GM23338 (cell line): Measurements from ENCODE around the gene EHD4. TPM values are rescaled to one million over a fixed set of nuclear protein-coding genes. Genes with fewer than 3 reads are reported as not detected.

Experiments used
- ATAC-seq: fragments of 200-7000 bp; cut with Tn5 transposase; 3 replicates; pipeline ENCODE4 v1.9.1; 2020
- DNase-seq: peaks from one replicate; pipeline ENCODE4 v3.0.0-alpha.2; 2015; ENCODE audit warnings: low spot score
- H2AFZ ChIP-seq: fragments of 200-600 bp; sonication (generic); 2 replicates; pipeline ENCODE4 v1.8.0; 2016; ENCODE audit warnings: antibody characterized with exemption, mild to moderate bottlenecking, moderate library complexity
- H3F3A ChIP-seq: fragments of 200-600 bp; sonication (generic); replicated peaks from 2 replicates; pipeline ENCODE4 v1.8.0; 2017; ENCODE audit warnings: antibody characterized with exemption, mixed run types, low read depth
- H3K27ac ChIP-seq: fragments of 200-600 bp; sonication (generic); 2 replicates; pipeline ENCODE4 v1.6.1; 2016; ENCODE audit warnings: low read depth
- H3K27me3 ChIP-seq: fragments of 200-600 bp; sonication (generic); 2 replicates; pipeline ENCODE4 v1.8.0; 2016; ENCODE audit warnings: mild to moderate bottlenecking, mixed run types, moderate library complexity; ENCODE audit not compliant: insufficient read depth
- H3K36me3 ChIP-seq: fragments of 200-600 bp; sonication (generic); 2 replicates; pipeline ENCODE4 v1.8.0; 2016; ENCODE audit warnings: mild to moderate bottlenecking; ENCODE audit not compliant: insufficient read depth
- H3K4me1 ChIP-seq: fragments of 200-600 bp; sonication (generic); 2 replicates; pipeline ENCODE4 v1.8.0; 2016; ENCODE audit warnings: mild to moderate bottlenecking, moderate library complexity; ENCODE audit not compliant: insufficient read depth
- H3K4me2 ChIP-seq: fragments of 200-600 bp; sonication (generic); 2 replicates; pipeline ENCODE4 v1.7.1; 2017; ENCODE audit warnings: mixed run types
- H3K4me3 ChIP-seq: fragments of 200-600 bp; sonication (generic); 2 replicates; pipeline ENCODE4 v1.6.1; 2016; ENCODE audit warnings: mixed run types
- H3K79me2 ChIP-seq: fragments of 200-600 bp; sonication (generic); replicated peaks from 2 replicates; pipeline ENCODE4 v1.8.0; 2017; ENCODE audit warnings: mild to moderate bottlenecking; ENCODE audit not compliant: insufficient read depth
- H3K9me2 ChIP-seq: fragments of 200-600 bp; sonication (generic); 2 replicates; pipeline ENCODE4 v1.8.0; 2017; ENCODE audit not compliant: insufficient read depth
- H4K20me1 ChIP-seq: fragments of 200-600 bp; sonication (generic); replicated peaks from 2 replicates; pipeline ENCODE4 v1.8.0; 2017; ENCODE audit warnings: mild to moderate bottlenecking; ENCODE audit not compliant: insufficient read depth
- H3K27ac Mint-ChIP-seq: 2 replicates; pipeline ENCODE4 v1.8.0; 2020; ENCODE audit warnings: inconsistent platforms, mild to moderate bottlenecking, moderate library complexity, mixed read lengths
- H3K27me3 Mint-ChIP-seq: 3 replicates; pipeline ENCODE4 v1.8.0; 2022; ENCODE audit warnings: low read depth, mild to moderate bottlenecking, moderate library complexity, mixed read lengths, inconsistent platforms; ENCODE audit not compliant: insufficient read depth, poor library complexity
- H3K36me3 Mint-ChIP-seq: 3 replicates; pipeline ENCODE4 v1.8.0; 2021; ENCODE audit warnings: low read depth, mild to moderate bottlenecking, inconsistent platforms, moderate library complexity, mixed read lengths
- H3K4me1 Mint-ChIP-seq: 3 replicates; pipeline ENCODE4 v1.8.0; 2020; ENCODE audit warnings: mild to moderate bottlenecking, inconsistent platforms, mixed read lengths
- H3K4me3 Mint-ChIP-seq: 3 replicates; pipeline ENCODE4 v1.8.0; 2021; ENCODE audit warnings: moderate library complexity, mild to moderate bottlenecking, inconsistent platforms, mixed read lengths
- H3K9me3 Mint-ChIP-seq: 3 replicates; pipeline ENCODE4 v1.8.0; 2020; ENCODE audit warnings: moderate library complexity, mild to moderate bottlenecking, inconsistent platforms, mixed read lengths
- CREB1 ChIP-seq: fragments of 250-450 bp; sonication (Bioruptor Pico); IDR thresholded peaks from 2 replicates; pipeline ENCODE4 v1.5.0; 2020; ENCODE audit warnings: low read depth, mild to moderate bottlenecking, moderate library complexity
- EZH2 ChIP-seq: fragments of 200-600 bp; sonication (generic); IDR thresholded peaks from one replicate; pipeline ENCODE4 v1.8.0; 2017; ENCODE audit warnings: antibody characterized with exemption, mild to moderate bottlenecking, low read depth; ENCODE audit not compliant: unreplicated experiment
- EZH2phosphoT487 ChIP-seq: fragments of 200-600 bp; sonication (generic); IDR thresholded peaks from one replicate; pipeline ENCODE4 v1.8.1; 2018; ENCODE audit warnings: antibody characterized with exemption; ENCODE audit not compliant: unreplicated experiment
- JUNB ChIP-seq: IDR thresholded peaks from one replicate; pipeline ENCODE4 v1.6.1; 2016; ENCODE audit warnings: antibody characterized with exemption; ENCODE audit not compliant: unreplicated experiment
- NANOG ChIP-seq: IDR thresholded peaks from 2 replicates; pipeline ENCODE4 v1.6.1; 2016; ENCODE audit warnings: antibody characterized with exemption, borderline replicate concordance
- POLR2AphosphoS5 ChIP-seq: IDR thresholded peaks from 2 replicates; pipeline ENCODE4 v1.6.1; 2016; ENCODE audit warnings: antibody characterized with exemption, low read depth
- STAT1 ChIP-seq: IDR thresholded peaks from one replicate; pipeline ENCODE4 v1.6.1; 2016; ENCODE audit warnings: antibody characterized with exemption; ENCODE audit not compliant: unreplicated experiment
- ZNF114 ChIP-seq: fragments of 250-450 bp; sonication (Bioruptor Pico); IDR thresholded peaks from 2 replicates; pipeline ENCODE4 v1.5.0; 2020; ENCODE audit warnings: mild to moderate bottlenecking, moderate library complexity
- ZNF331 ChIP-seq: fragments of 250-450 bp; sonication (Bioruptor Pico); IDR thresholded peaks from 2 replicates; pipeline ENCODE4 v1.5.0; 2020; ENCODE audit warnings: low read depth, mild to moderate bottlenecking, moderate library complexity
- ZNF462 ChIP-seq: fragments of 250-450 bp; sonication (Bioruptor Pico); IDR thresholded peaks from 2 replicates; pipeline ENCODE4 v1.5.0; 2020; ENCODE audit warnings: mild to moderate bottlenecking, moderate library complexity
- polyA plus RNA-seq: library from polyadenylated mRNA; unstranded; fragments of >200 nt; fragmentation: Nextera tagmentation; extraction: Ambion mirVana; gene quantifications from 2 replicates; pipeline ENCODE4 v1.2.1, GENCODE V29; 2016
- total RNA-seq: library from RNA; depleted of rRNA; stranded (reverse); fragments of >200 nt; shearing (Covaris generic); gene quantifications from 2 replicates; pipeline ENCODE4 v1.2.3, GENCODE V29; 2014
- TF ChIP-seq, protein P1 (sequence below): IDR thresholded peaks from one replicate; pipeline ENCODE4 v1.6.1; 2018; ENCODE audit warnings: antibody characterized with exemption; ENCODE audit not compliant: unreplicated experiment
- TF ChIP-seq, protein P2 (sequence below), 2 experiments: fragments of 200-600 bp in 1 of 2; sonication (generic) in 1 of 2; conservative IDR thresholded peaks; 2 replicates each; pipeline versions ENCODE4 v1.5.1 to v1.6.1; 2016 to 2017; ENCODE audit warnings: antibody characterized with exemption in 2 of 2, low read depth in 2 of 2, mild to moderate bottlenecking in 2 of 2, moderate library complexity in 1 of 2
- TF ChIP-seq, protein P3 (sequence below): IDR thresholded peaks from 2 replicates; pipeline ENCODE4 v1.6.1; 2016; ENCODE audit warnings: antibody characterized with exemption

Gene EHD4
- total and polyA plus RNA-seq, 2 experiments from 2014 or later: 13.0 to 31.0 TPM

DNA sequence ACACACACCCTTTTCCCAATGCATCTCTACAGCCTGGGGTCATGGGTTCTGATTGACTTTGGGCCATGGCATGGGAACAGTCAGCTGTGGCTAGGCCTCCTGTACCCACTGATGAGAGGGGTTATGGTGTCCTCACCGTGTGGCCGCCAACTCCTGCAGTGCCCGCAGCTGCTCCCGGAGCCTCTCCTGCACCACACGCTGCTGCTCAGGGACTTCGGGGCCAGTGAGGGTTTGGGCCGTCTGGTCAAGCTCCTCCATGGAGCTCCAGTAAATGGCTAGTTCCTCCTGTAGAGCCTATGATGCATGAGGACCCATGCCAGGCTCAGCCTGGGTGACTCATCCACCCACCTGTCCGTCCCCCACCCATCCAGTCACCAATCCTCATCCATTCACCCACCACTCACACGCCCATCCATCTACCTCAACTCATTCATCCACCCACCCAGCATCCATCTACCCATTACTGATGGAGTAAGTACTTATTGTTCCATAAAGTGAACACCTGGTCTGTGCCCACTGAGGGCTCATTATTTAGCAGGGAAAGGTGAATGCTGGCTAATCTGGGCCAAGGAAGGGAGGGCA lies 100.1 kb downstream of the EHD4 start:
- H3K4me2 ChIP-seq: no peak overlapping the region
- no peak overlapping the region for H3K27ac Mint-ChIP-seq
- ATAC-seq: no peak

More for the DNA sequence above, 100.1 kb downstream of the EHD4 start:
- no peaks in the 10 kb centered on the region; the same call in 2 of the 3 replicates for H3K36me3 Mint-ChIP-seq
- no peak for DNase-seq
- Histone ChIP-seq H2AFZ (no peak overlapping the region), H3K27me3 (no peaks in the 10 kb centered on the region), H3K27ac (no peak overlapping the region), H3K79me2 (no peaks in the 10 kb centered on the region), H4K20me1 (no peaks in the 10 kb centered on the region), H3K4me3 (no peak overlapping the region), H3F3A (no peaks in the 10 kb centered on the region), H3K9me2 (no peaks in the 10 kb centered on the region), H3K4me1 (no peaks in the 10 kb centered on the region), H3K36me3 (no peaks in the 10 kb centered on the region)
- H3K27me3 Mint-ChIP-seq: peaks cover 18% of the 10 kb centered on the region
- H3K4me3 Mint-ChIP-seq: no peak overlapping the region
- no peaks in the 10 kb centered on the region for H3K9me3 Mint-ChIP-seq
- no peaks in the 10 kb centered on the region; the same call in 2 of the 3 replicates for H3K4me1 Mint-ChIP-seq
- TF ChIP-seq ZNF331 (CRISPR knock-in tag): no peak
- TF ChIP-seq POLR2AphosphoS5: no peak
- TF ChIP-seq JUNB: no peak
- TF ChIP-seq CREB1 (CRISPR knock-in tag): no peak
- TF ChIP-seq, protein P1, sequence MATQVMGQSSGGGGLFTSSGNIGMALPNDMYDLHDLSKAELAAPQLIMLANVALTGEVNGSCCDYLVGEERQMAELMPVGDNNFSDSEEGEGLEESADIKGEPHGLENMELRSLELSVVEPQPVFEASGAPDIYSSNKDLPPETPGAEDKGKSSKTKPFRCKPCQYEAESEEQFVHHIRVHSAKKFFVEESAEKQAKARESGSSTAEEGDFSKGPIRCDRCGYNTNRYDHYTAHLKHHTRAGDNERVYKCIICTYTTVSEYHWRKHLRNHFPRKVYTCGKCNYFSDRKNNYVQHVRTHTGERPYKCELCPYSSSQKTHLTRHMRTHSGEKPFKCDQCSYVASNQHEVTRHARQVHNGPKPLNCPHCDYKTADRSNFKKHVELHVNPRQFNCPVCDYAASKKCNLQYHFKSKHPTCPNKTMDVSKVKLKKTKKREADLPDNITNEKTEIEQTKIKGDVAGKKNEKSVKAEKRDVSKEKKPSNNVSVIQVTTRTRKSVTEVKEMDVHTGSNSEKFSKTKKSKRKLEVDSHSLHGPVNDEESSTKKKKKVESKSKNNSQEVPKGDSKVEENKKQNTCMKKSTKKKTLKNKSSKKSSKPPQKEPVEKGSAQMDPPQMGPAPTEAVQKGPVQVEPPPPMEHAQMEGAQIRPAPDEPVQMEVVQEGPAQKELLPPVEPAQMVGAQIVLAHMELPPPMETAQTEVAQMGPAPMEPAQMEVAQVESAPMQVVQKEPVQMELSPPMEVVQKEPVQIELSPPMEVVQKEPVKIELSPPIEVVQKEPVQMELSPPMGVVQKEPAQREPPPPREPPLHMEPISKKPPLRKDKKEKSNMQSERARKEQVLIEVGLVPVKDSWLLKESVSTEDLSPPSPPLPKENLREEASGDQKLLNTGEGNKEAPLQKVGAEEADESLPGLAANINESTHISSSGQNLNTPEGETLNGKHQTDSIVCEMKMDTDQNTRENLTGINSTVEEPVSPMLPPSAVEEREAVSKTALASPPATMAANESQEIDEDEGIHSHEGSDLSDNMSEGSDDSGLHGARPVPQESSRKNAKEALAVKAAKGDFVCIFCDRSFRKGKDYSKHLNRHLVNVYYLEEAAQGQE: no peak
- no peak for TF ChIP-seq NANOG
- no peak for TF ChIP-seq EZH2
- TF ChIP-seq ZNF114: no peak
- TF ChIP-seq, protein P2, sequence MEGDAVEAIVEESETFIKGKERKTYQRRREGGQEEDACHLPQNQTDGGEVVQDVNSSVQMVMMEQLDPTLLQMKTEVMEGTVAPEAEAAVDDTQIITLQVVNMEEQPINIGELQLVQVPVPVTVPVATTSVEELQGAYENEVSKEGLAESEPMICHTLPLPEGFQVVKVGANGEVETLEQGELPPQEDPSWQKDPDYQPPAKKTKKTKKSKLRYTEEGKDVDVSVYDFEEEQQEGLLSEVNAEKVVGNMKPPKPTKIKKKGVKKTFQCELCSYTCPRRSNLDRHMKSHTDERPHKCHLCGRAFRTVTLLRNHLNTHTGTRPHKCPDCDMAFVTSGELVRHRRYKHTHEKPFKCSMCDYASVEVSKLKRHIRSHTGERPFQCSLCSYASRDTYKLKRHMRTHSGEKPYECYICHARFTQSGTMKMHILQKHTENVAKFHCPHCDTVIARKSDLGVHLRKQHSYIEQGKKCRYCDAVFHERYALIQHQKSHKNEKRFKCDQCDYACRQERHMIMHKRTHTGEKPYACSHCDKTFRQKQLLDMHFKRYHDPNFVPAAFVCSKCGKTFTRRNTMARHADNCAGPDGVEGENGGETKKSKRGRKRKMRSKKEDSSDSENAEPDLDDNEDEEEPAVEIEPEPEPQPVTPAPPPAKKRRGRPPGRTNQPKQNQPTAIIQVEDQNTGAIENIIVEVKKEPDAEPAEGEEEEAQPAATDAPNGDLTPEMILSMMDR (conservative IDR thresholded peaks at IDR 0.05; ENCODE audit: low read depth in 2 of 2): no peak
- no peak for TF ChIP-seq ZNF462 (CRISPR knock-in tag)
- no peak for TF ChIP-seq EZH2phosphoT487
- TF ChIP-seq, protein P3, sequence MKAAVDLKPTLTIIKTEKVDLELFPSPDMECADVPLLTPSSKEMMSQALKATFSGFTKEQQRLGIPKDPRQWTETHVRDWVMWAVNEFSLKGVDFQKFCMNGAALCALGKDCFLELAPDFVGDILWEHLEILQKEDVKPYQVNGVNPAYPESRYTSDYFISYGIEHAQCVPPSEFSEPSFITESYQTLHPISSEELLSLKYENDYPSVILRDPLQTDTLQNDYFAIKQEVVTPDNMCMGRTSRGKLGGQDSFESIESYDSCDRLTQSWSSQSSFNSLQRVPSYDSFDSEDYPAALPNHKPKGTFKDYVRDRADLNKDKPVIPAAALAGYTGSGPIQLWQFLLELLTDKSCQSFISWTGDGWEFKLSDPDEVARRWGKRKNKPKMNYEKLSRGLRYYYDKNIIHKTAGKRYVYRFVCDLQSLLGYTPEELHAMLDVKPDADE: no peak
- no peak for TF ChIP-seq STAT1
